B cell (primary cell): ENCODE data around the gene CALM3. TPM values are rescaled to one million over a fixed set of nuclear protein-coding genes. Genes with fewer than 3 reads are reported as not detected.

Experiments used
- ATAC-seq: fragments of 200-7000 bp; cut with Tn5 transposase; one replicate; pipeline ENCODE4 v1.10.0; 2021; ENCODE audit warnings: low read depth, mild to moderate bottlenecking, moderate number of reproducible peaks, moderate library complexity
- CTCF ChIA-PET: fragments of 350-600 bp; sonication (Branson Sonifier 250); formaldehyde crosslinking; loops from one replicate; lab custom pipeline; 2021; ENCODE audit warnings: antibody characterized with exemption, inconsistent platforms; lab: Charles Lee
- POLR2A ChIA-PET: fragments of 350-600 bp; sonication (Branson Sonifier 250); formaldehyde crosslinking; loops from one replicate; lab custom pipeline; 2021; ENCODE audit warnings: antibody characterized with exemption; lab: Charles Lee
- DNase-seq: peaks from one replicate; pipeline ENCODE4 v3.0.0; 2013
- H2AFZ ChIP-seq: 2 replicates; pipeline ENCODE4 v1.6.1; 2012; ENCODE audit warnings: mild to moderate bottlenecking, low read depth, low read length; ENCODE audit not compliant: insufficient read depth, poor library complexity, severe bottlenecking
- H3K27ac ChIP-seq, 2 donors: 1 replicate in 1 of 2; 2 replicates in 1 of 2; pipeline ENCODE4 v1.5.1; 2012 to 2013; ENCODE audit warnings: low read length in 2 of 2, mild to moderate bottlenecking in 2 of 2, moderate library complexity in 1 of 2
- H3K27me3 ChIP-seq, 4 experiments: fragments of 200-600 bp in 1 of 4; sonication (generic) in 1 of 4; replicated peaks in 1 of 4; 1 replicate in 2 of 4; 2 replicates in 2 of 4; pipeline versions ENCODE4 v1.6.1 to v1.7.0; 2013 to 2016; ENCODE audit warnings: low read length in 3 of 4, mild to moderate bottlenecking in 2 of 4, mixed read lengths in 1 of 4, moderate library complexity in 1 of 4; ENCODE audit not compliant: insufficient read depth in 4 of 4, control insufficient read depth in 3 of 4; ENCODE audit errors: control extremely low read depth in 1 of 4
- H3K36me3 ChIP-seq, 2 experiments: replicated peaks in 1 of 2; 1 replicate in 1 of 2; 2 replicates in 1 of 2; pipeline versions ENCODE4 v1.6.1 to v1.7.1; 2013; ENCODE audit warnings: low read length in 1 of 2; ENCODE audit not compliant: insufficient read depth in 2 of 2, control insufficient read depth in 1 of 2; ENCODE audit errors: control extremely low read depth in 1 of 2, extremely low read depth in 1 of 2
- H3K4me1 ChIP-seq, 2 donors: fragments of 200-600 bp in 1 of 2; sonication (generic) in 1 of 2; 1 replicate in 1 of 2; 2 replicates in 1 of 2; pipeline versions ENCODE4 v1.5.1 to v1.6.1; 2013 to 2017; ENCODE audit warnings: low read length in 2 of 2; ENCODE audit not compliant: control insufficient read depth in 2 of 2, insufficient read depth in 2 of 2
- H3K4me2 ChIP-seq: replicated peaks from 2 replicates; pipeline ENCODE3; 2012; ENCODE audit warnings: mild to moderate bottlenecking, low read depth, low read length; ENCODE audit not compliant: poor library complexity, severe bottlenecking
- H3K4me3 ChIP-seq, 5 experiments: fragments of 200-600 bp in 1 of 5; sonication (generic) in 1 of 5; 1 replicate in 3 of 5; 2 replicates in 2 of 5; pipeline versions ENCODE4 v1.5.1 to v1.7.0; 2011 to 2016; ENCODE audit warnings: low read length in 4 of 5, mild to moderate bottlenecking in 4 of 5, low read depth in 2 of 5, control low read depth in 1 of 5, moderate library complexity in 1 of 5; ENCODE audit not compliant: insufficient read depth in 1 of 5; ENCODE audit errors: control extremely low read depth in 1 of 5, extremely low read depth in 1 of 5
- H3K79me2 ChIP-seq: fragments of 200-600 bp; sonication (generic); one replicate; pipeline ENCODE4 v1.6.0; 2016; ENCODE audit warnings: low read length; ENCODE audit not compliant: control insufficient read depth, insufficient read depth
- H3K9ac ChIP-seq: fragments of 200-600 bp; sonication (generic); 2 replicates; pipeline ENCODE4 v1.6.1; 2017; ENCODE audit warnings: mild to moderate bottlenecking, low read length, moderate library complexity
- H3K9me3 ChIP-seq, 3 donors: one replicate each; pipeline versions ENCODE4 v1.6.1 to v1.7.1; 2013; ENCODE audit warnings: low read length in 2 of 3; ENCODE audit not compliant: control insufficient read depth in 2 of 3, insufficient read depth in 1 of 3; ENCODE audit errors: control extremely low read depth in 1 of 3
- H4K20me1 ChIP-seq: 2 replicates; pipeline ENCODE4 v1.6.0; 2012; ENCODE audit warnings: mild to moderate bottlenecking, low read length; ENCODE audit not compliant: insufficient read depth, control insufficient read depth, poor library complexity, severe bottlenecking
- H3K27ac Mint-ChIP-seq: one replicate; pipeline ENCODE4 v1.8.0; 2021; ENCODE audit warnings: mixed read lengths
- H3K27me3 Mint-ChIP-seq: one replicate; pipeline ENCODE4 v1.8.0; 2021; ENCODE audit warnings: mixed read lengths
- H3K4me1 Mint-ChIP-seq: one replicate; pipeline ENCODE4 v1.8.0; 2021; ENCODE audit warnings: mixed read lengths
- H3K4me3 Mint-ChIP-seq: one replicate; pipeline ENCODE4 v1.8.0; 2021; ENCODE audit warnings: mixed read lengths
- H3K9me3 Mint-ChIP-seq: one replicate; pipeline ENCODE4 v1.8.0; 2022; ENCODE audit warnings: mixed read lengths; ENCODE audit not compliant: insufficient read depth
- EZH2 ChIP-seq: IDR thresholded peaks from 2 replicates; pipeline ENCODE4 v1.6.1; 2012; ENCODE audit warnings: borderline replicate concordance, low read depth, mild to moderate bottlenecking, moderate library complexity, low read length; ENCODE audit not compliant: insufficient read depth, poor library complexity, severe bottlenecking
- WGBS: methylation state at CpG from one replicate; pipeline ENCODE4 v1.1.5; 2013; ENCODE audit warnings: missing lambda C conversion rate; ENCODE audit not compliant: insufficient coverage; 5-methylcytosine and 5-hydroxymethylcytosine counted together
- intact Hi-C: fragments of 100-400 bp; cut with micrococcal nuclease; formaldehyde crosslinking; loops from one replicate; pipeline ENCODE4 v1.10.0; 2022
- polyA plus RNA-seq: library from polyadenylated mRNA; depleted of rRNA; stranded (reverse); fragments of >200 nt; gene quantifications from 2 replicates; pipeline ENCODE4 v1.2.3, GENCODE V29; 2012
- total RNA-seq, 2 donors: library from RNA; stranded (reverse); fragments of 120-200 nt in 1 of 2; gene quantifications; 1 replicate in 1 of 2; 2 replicates in 1 of 2; pipeline versions ENCODE4 v1.2.3 to v1.2.4, GENCODE V29; 2013 to 2022
- TF ChIP-seq, protein P1 (sequence below): fragments of 200-600 bp; IDR thresholded peaks from one replicate; pipeline ENCODE4 v1.8.0; 2022; ENCODE audit warnings: antibody characterized with exemption, mild to moderate bottlenecking

CALM3 gene
- total and polyA plus RNA-seq, 2 donors (not counting 1 experiment from before 2014, with no cell fraction given): 99.0 to 99.3 TPM

DNA sequence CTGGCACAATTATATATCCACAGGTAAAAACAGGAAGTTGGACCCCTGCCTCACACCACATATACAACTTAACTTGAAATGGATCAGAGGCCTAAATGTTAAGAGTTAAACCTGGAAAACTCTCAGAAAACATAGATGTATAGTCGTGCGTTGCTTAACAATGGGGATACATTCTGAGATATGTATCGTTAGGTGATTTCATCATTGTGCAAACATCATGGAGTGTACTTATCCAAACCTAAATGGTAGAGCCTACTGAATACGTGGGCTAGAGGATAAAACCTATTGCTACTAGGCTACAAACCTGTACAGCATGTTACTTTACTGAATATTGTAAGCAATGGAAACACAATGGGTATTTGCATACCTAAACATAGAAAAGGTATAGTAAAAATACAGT is 14.8 kb upstream of the CALM3 start:
- ChIA-PET POLR2A (no interaction called here), CTCF (no interaction called here)
- no peaks in the 10 kb centered on the region for H3K4me1 ChIP-seq
- H3K79me2 ChIP-seq: no peaks in the 10 kb centered on the region
- H3K27ac ChIP-seq: no peak overlapping the region
- intact Hi-C loops: no loop called here
- ATAC-seq (no peak), DNase-seq (no peak)
- H3K4me3 ChIP-seq: no peak overlapping the region
- no peaks in the 10 kb centered on the region for H4K20me1 ChIP-seq
- H3K4me2 ChIP-seq: no peak overlapping the region
- H3K9ac ChIP-seq: no peak overlapping the region
- H3K27me3 ChIP-seq: no peaks in the 10 kb centered on the region
- TF ChIP-seq, protein P1, sequence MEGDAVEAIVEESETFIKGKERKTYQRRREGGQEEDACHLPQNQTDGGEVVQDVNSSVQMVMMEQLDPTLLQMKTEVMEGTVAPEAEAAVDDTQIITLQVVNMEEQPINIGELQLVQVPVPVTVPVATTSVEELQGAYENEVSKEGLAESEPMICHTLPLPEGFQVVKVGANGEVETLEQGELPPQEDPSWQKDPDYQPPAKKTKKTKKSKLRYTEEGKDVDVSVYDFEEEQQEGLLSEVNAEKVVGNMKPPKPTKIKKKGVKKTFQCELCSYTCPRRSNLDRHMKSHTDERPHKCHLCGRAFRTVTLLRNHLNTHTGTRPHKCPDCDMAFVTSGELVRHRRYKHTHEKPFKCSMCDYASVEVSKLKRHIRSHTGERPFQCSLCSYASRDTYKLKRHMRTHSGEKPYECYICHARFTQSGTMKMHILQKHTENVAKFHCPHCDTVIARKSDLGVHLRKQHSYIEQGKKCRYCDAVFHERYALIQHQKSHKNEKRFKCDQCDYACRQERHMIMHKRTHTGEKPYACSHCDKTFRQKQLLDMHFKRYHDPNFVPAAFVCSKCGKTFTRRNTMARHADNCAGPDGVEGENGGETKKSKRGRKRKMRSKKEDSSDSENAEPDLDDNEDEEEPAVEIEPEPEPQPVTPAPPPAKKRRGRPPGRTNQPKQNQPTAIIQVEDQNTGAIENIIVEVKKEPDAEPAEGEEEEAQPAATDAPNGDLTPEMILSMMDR: no peak
- TF ChIP-seq EZH2: no peak
- H3K27me3 Mint-ChIP-seq: peaks cover 3% of the 10 kb centered on the region
- H3K4me1 Mint-ChIP-seq: no peaks in the 10 kb centered on the region
- WGBS: no CpG with 5 or more reads among the region's 4 CpGs
- H2AFZ ChIP-seq: no peak overlapping the region
- H3K9me3 Mint-ChIP-seq: no peaks in the 10 kb centered on the region
- H3K9me3 ChIP-seq: peaks cover 0 to 3% (median 0%) of the 10 kb centered on the region in 3 donors
- H3K36me3 ChIP-seq: no peaks in the 10 kb centered on the region
- H3K27ac Mint-ChIP-seq: no peak overlapping the region
- H3K4me3 Mint-ChIP-seq: no peak overlapping the region

DNA sequence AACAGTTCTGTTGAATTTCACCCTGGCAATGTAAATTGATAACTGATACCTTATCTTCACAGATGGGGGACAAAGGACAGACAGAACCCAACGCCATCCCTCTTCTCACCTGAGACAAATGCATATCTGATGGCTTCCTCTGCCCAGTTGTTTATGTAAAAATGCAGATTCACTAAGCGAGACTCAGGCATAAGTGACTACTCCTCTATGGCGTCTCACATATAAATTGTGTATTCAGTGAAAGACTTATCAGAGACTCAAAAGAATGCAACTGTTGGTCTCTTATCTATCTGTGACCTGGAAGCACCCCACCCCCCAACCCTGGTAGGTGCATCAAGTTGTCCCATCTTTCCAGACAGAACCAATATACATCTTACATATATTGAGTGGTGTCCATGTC is 13.3 kb upstream of the CALM3 start:
- Histone ChIP-seq H3K27me3 (no peaks in the 10 kb centered on the region), H2AFZ (no peak overlapping the region), H3K27ac (no peak overlapping the region), H3K9me3 (peaks cover 0 to 3% (median 0%) of the 10 kb centered on the region in 3 donors), H3K9ac (no peak overlapping the region), H3K4me3 (no peak overlapping the region), H3K79me2 (no peaks in the 10 kb centered on the region), H3K36me3 (no peaks in the 10 kb centered on the region), H3K4me1 (no peaks in the 10 kb centered on the region), H3K4me2 (no peak overlapping the region), H4K20me1 (no peaks in the 10 kb centered on the region)
- ChIA-PET POLR2A (no interaction called here), CTCF (interaction anchor here (1.0 kb wide), 1 partner anchor 13 kb away, joined by 3 read pairs; the partner anchor contains the start of gene CALM3)
- DNase-seq (no peak), ATAC-seq (no peak)
- Mint-ChIP-seq H3K9me3 (no peaks in the 10 kb centered on the region), H3K27ac (no peak overlapping the region), H3K4me1 (no peaks in the 10 kb centered on the region), H3K27me3 (peaks cover 3% of the 10 kb centered on the region), H3K4me3 (no peak overlapping the region)
- WGBS: no CpG with 5 or more reads among the region's 3 CpGs
- intact Hi-C loops: no loop called here
- TF ChIP-seq, protein P1: no peak
- TF ChIP-seq EZH2: no peak
